GM12878 (cell line): Measurements from ENCODE around the gene NPTN. TPM values are rescaled to one million over a fixed set of nuclear protein-coding genes. Genes with fewer than 3 reads are reported as not detected.

Source experiments
- ATAC-seq: fragments of 200-7000 bp; cut with Tn5 transposase; 3 replicates; pipeline ENCODE4 v1.9.1; 2020; ENCODE audit warnings: mild to moderate bottlenecking, moderate library complexity
- BruUV-seq: library from RNA; stranded (reverse); fragments of 400-500 nt; replicated peaks from 2 replicates; lab custom pipeline; 2021; lab: Mats Ljungman, UMichigan
- CTCF ChIA-PET: fragments of 300-600 bp; sonication (Branson Sonifier 250); formaldehyde crosslinking; extraction: SDS; loops from one replicate; lab custom pipeline; 2021; ENCODE audit warnings: inconsistent platforms; lab: Yijun Ruan, JAX
- POLR2A ChIA-PET: fragments of 350-600 bp; formaldehyde crosslinking; extraction: SDS; loops from one replicate; lab custom pipeline; 2021; ENCODE audit warnings: inconsistent platforms; lab: Charles Lee
- RAD21 ChIA-PET: fragments of 300-600 bp; sonication (Branson Sonifier 250); formaldehyde crosslinking; loops from one replicate; lab custom pipeline; 2023; ENCODE audit warnings: antibody characterized with exemption; ENCODE audit not compliant: unreplicated experiment; lab: Charles Lee
- SMC1A ChIA-PET: fragments of 300-600 bp; sonication (Branson Sonifier 250); formaldehyde crosslinking; loops from one replicate; lab custom pipeline; 2023; ENCODE audit not compliant: unreplicated experiment, uncharacterized antibody; lab: Charles Lee
- DNase-seq: peaks from one replicate; pipeline ENCODE4 v3.0.0-alpha.2; 2011; ENCODE audit warnings: low read depth, low spot score
- FAIRE-seq: peaks from 3 replicates; lab custom pipeline; 2011; peaks lifted over from hg19 to GRCh38; lab: Jason Lieb, UNC
- H2AFZ ChIP-seq: 2 replicates; pipeline ENCODE4 v1.6.0; 2011; ENCODE audit warnings: low read depth, low read length, control low read depth; ENCODE audit not compliant: control insufficient read depth
- H3K27ac ChIP-seq: 2 replicates; pipeline ENCODE4 v1.5.1; 2011; ENCODE audit warnings: control low read depth; ENCODE audit not compliant: control insufficient read depth, insufficient read depth
- H3K27me3 ChIP-seq, 2 experiments: replicated peaks in 1 of 2; 2 replicates each; pipeline versions ENCODE4 v1.6.0 to v1.6.1; 2011; ENCODE audit warnings: low read length in 1 of 2; ENCODE audit not compliant: control insufficient read depth in 2 of 2, insufficient read depth in 2 of 2
- H3K36me3 ChIP-seq, 2 experiments: 2 replicates each; pipeline ENCODE4 v1.5.1; 2011; ENCODE audit warnings: low read length in 1 of 2; ENCODE audit not compliant: control insufficient read depth in 2 of 2, insufficient read depth in 2 of 2
- H3K4me1 ChIP-seq: 2 replicates; pipeline ENCODE4 v1.6.1; 2011; ENCODE audit warnings: mild to moderate bottlenecking, low read length, moderate library complexity, mixed read lengths; ENCODE audit not compliant: control insufficient read depth, insufficient read depth
- H3K4me2 ChIP-seq: 2 replicates; pipeline ENCODE4 v1.6.0; 2011; ENCODE audit warnings: control low read depth; ENCODE audit not compliant: control insufficient read depth, insufficient read depth
- H3K4me3 ChIP-seq: fragments of 200-600 bp; sonication (generic); 2 replicates; pipeline ENCODE4 v1.5.1; 2016
- H3K79me2 ChIP-seq: 2 replicates; pipeline ENCODE4 v1.6.0; 2011; ENCODE audit warnings: low read length; ENCODE audit not compliant: control insufficient read depth, insufficient read depth
- H3K9ac ChIP-seq: 2 replicates; pipeline ENCODE4 v1.8.0; 2011; ENCODE audit warnings: low read length, control low read depth, mixed read lengths; ENCODE audit not compliant: control insufficient read depth, insufficient read depth
- H3K9me3 ChIP-seq: replicated peaks from 3 replicates; pipeline ENCODE4 v1.5.1; 2011; ENCODE audit warnings: mild to moderate bottlenecking, low read length; ENCODE audit not compliant: control insufficient read depth, insufficient read depth
- H4K20me1 ChIP-seq: 2 replicates; pipeline ENCODE4 v1.6.0; 2011; ENCODE audit not compliant: control insufficient read depth, insufficient read depth
- CEBPZ ChIP-seq: fragments of 150-350 bp; IDR thresholded peaks from 2 replicates; pipeline ENCODE4 v1.6.1; 2016; ENCODE audit warnings: low read depth, low read length
- EZH2 ChIP-seq: IDR thresholded peaks from 2 replicates; pipeline ENCODE4 v1.6.1; 2012; ENCODE audit warnings: low read depth, mild to moderate bottlenecking, control low read depth, inconsistent platforms, low read length, borderline replicate concordance; ENCODE audit not compliant: control insufficient read depth
- MLLT1 ChIP-seq: fragments of 450-650 bp; IDR thresholded peaks from 2 replicates; pipeline ENCODE4 v1.6.1; 2016; ENCODE audit warnings: mild to moderate bottlenecking
- MTA2 ChIP-seq: fragments of 450-650 bp; IDR thresholded peaks from 2 replicates; pipeline ENCODE4 v1.6.1; 2016; ENCODE audit warnings: low read depth, mild to moderate bottlenecking, moderate library complexity
- PAX8 ChIP-seq: fragments of 450-650 bp; IDR thresholded peaks from 2 replicates; pipeline ENCODE4 v1.6.1; 2017; ENCODE audit warnings: mild to moderate bottlenecking, moderate library complexity
- RELB ChIP-seq: fragments of 450-650 bp; IDR thresholded peaks from 2 replicates; pipeline ENCODE4 v1.6.1; 2017; ENCODE audit warnings: low read depth, mild to moderate bottlenecking, moderate library complexity
- SMAD1 ChIP-seq: fragments of 450-650 bp; IDR thresholded peaks from 2 replicates; pipeline ENCODE4 v1.6.1; 2018; ENCODE audit warnings: mild to moderate bottlenecking, low read depth; ENCODE audit not compliant: partially characterized antibody
- SREBF2 ChIP-seq: IDR thresholded peaks from 2 replicates; pipeline ENCODE4 v1.6.1; 2012; ENCODE audit warnings: mild to moderate bottlenecking, low read length
- TAF1 ChIP-seq: IDR thresholded peaks from 2 replicates; pipeline ENCODE4 v1.6.1; 2011; ENCODE audit warnings: mild to moderate bottlenecking, low read depth, low read length, borderline replicate concordance
- WGBS: methylation state at CpG from one replicate; pipeline ENCODE4 v1.1.6; 2016; ENCODE audit warnings: low lambda C conversion rate; ENCODE audit not compliant: insufficient replicate concordance, insufficient coverage; ENCODE audit errors: missing lambda C conversion rate; 5-methylcytosine and 5-hydroxymethylcytosine counted together
- in situ Hi-C: fragments of 300-500 bp; cut with MboI; formaldehyde crosslinking; loops from 9 replicates; pipeline ENCODE4 v1.14.3; 2018; ENCODE audit warnings: mixed read lengths
- intact Hi-C: fragments of 100-400 bp; cut with micrococcal nuclease; formaldehyde crosslinking; loops from one replicate; pipeline ENCODE4 v1.14.2; 2022; ENCODE audit not compliant: unreplicated experiment
- polyA plus RNA-seq, 11 experiments: library from polyadenylated mRNA; depleted of rRNA in 4 of 11; unstranded in 6 of 11; stranded (reverse) in 5 of 11; fragments of >200 nt; fragmentation: Nextera tagmentation in 4 of 11; fragmentation: Illumina TruSeq in 1 of 11; extraction: Ambion mirVana in 4 of 11; extraction: Trizol in 1 of 11; gene quantifications; 1 replicate in 1 of 11; 2 replicates in 10 of 11; pipeline versions ENCODE4 v1.2.1 to v1.2.3, GENCODE V29; 2011 to 2016; ENCODE audit warnings: inconsistent platforms in 2 of 11, missing spikeins in 2 of 11, low read depth in 1 of 11
- total RNA-seq, 4 experiments: library from RNA; depleted of rRNA in 3 of 4; stranded (reverse); fragments of >200 nt in 3 of 4; fragmentation: Illumina TruSeq in 1 of 4; extraction: Trizol in 1 of 4; gene quantifications; 2 replicates each; pipeline versions ENCODE4 v1.2.1 to v1.2.3, GENCODE V29; 2013 to 2021

The NPTN gene
- total and polyA plus RNA-seq, 10 of the 15 experiments (the other 5 are each of a cell fraction or from before 2014, with no cell fraction given) = 17.8 to 79.1 (median 41.7) TPM

GRCh38 chr15:73570355-73571032, 62.7 kb downstream of the NPTN start:
- ATAC-seq = no peak
- ChIA-PET SMC1A (interaction anchor here (1.1 to 1.3 kb wide), 3 partner anchors 7 to 37 kb away, joined by 4 read pairs; no protein-coding TSS in a partner anchor), POLR2A (interaction anchor here (0.6 kb wide), 1 partner anchor 1708 kb away, joined by 3 read pairs; no protein-coding TSS in a partner anchor), CTCF (interaction anchor here (2.6 kb wide), 1 partner anchor 66 kb away, joined by 15 read pairs; no protein-coding TSS in a partner anchor), RAD21 (interaction anchor here (1.4 to 2.1 kb wide), 1 partner anchor 66 kb away, joined by 5 to 7 read pairs; no protein-coding TSS in a partner anchor)
- intact Hi-C loops (no loop called here), in situ Hi-C loops (no loop called here)
- FAIRE-seq = no peak
- Histone ChIP-seq H3K79me2 (no peaks in the 10 kb centered on the region), H3K27ac (no peak overlapping the region), H3K4me2 (no peak overlapping the region), H3K4me1 (no peaks in the 10 kb centered on the region), H3K4me3 (no peak overlapping the region), H3K9ac (no peak overlapping the region), H3K9me3 (no peaks in the 10 kb centered on the region), H2AFZ (no peak overlapping the region), H3K27me3 (no peaks in the 10 kb centered on the region), H4K20me1 (no peaks in the 10 kb centered on the region; the same call in 1 of the 2 replicates), H3K36me3 (peaks cover 10 to 26% of the 10 kb centered on the region in 2 experiments)
- TF ChIP-seq EZH2 (no peak), TAF1 (no peak), CEBPZ (no peak), SREBF2 (no peak), PAX8 (no peak), SMAD1 (no peak), MTA2 (no peak), MLLT1 (no peak), RELB (no peak)
- 89% methylated on average over 7 of the region's 7 CpGs for WGBS
- no peak for DNase-seq
- BruUV-seq = no TSS peak
